Stimulated activated naive CD8-positive, alpha-beta T cell treated with anti-CD3 and anti-CD28 coated beads, Interleukin-15, Interleukin-2, amounts not matched to agents 100 U/mL and 50 U/mL, for 24 hours (primary cell): ENCODE data around the gene HNRNPL.
A peak's percentile ranks its signal among the peaks of the same experiment; 100 is the strongest.

ENCODE experiments used
- ATAC-seq: fragments of 150-1000 bp; cut with Tn5 transposase; one replicate; pipeline ENCODE4 v1.10.0; 2021
- DNase-seq: peaks from one replicate; pipeline ENCODE4 v3.0.0; 2021

Gene HNRNPL

GRCh38 chr19:38845374-38846024, 4.3 kb downstream of the HNRNPL start:
- peak; percentile 1 for DNase-seq

GRCh38 chr19:38844093-38844686, 5.6 kb downstream of the HNRNPL start:
- no peak for ATAC-seq
- no peak for DNase-seq

More at GRCh38 chr19:38845374-38846024, 4.3 kb downstream of the HNRNPL start:
- ATAC-seq = no peak

GRCh38 chr19:38843175-38843758, 6.5 kb downstream of the HNRNPL start:
- no peak for ATAC-seq
- no peak for DNase-seq

DNA sequence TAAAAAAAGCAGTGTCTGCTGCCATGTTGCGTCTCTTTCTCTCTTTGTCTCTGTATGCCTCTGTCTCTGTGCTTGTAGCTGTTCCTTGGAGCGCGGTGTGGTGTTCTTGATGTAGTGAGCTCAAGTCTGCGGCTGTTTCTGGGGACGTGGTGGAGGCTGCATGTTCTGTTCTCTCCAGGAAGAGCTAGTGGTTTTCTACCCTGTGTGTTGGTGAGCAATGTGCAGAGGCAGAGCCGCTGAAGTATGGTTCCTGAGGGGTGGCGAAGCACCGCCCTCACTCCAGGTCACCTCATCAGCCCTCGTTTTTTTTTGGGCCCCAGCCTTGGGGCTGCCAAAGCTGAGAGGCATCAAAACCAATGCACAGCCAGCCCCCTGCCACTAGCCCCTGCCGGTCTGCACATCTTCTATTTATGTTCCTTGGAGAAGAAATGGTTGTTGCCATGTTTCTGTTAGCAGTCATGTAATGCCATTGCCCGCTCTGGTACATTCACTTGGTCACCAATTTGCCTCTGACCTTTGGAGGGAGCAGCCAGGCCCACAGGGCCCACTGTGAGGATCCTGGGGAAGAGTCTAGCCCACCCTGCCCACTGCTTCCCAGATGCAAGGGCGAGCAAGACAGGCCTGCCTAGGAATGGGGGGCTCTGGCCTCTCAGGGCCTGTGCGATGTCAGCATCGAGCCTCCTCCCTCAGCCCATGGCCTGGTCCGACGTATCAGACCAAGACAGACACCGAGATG, 7.2 kb downstream of the HNRNPL start:
- DNase-seq (peak; percentile 64), ATAC-seq (peak; percentile 79)

- ATAC-seq = no peak
- no peak for DNase-seq
Observed at GRCh38 chr19:38841787-38842438, 7.9 kb downstream of the HNRNPL start.

DNA sequence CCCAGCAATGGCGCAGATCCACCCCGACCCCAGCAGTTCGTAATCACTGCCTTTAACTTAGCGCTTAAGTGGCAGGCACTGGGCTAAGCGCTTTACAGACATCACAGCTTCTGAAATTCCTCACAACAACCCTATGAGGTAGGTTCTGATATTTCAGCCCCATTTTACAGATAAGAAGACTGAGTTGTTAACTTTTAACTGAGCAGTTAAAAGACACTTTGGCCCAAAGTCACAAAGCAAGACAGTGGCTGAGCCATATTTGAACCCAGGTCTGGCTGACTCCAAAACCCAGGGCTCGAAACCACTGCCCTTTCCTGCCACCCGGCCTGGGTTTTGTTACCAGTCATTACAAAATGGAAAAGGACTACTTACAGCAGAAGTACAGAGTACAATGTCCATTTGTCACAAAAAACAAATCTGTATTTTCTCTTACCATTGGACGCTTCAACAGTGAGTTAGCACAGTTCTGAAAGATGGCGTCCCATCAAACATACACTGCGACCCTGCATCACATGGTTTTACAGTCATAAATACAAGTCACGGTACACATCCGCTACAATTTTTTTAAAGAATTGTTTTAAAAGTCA, 8.5 kb downstream of the HNRNPL start:
- no peak for ATAC-seq

DNA sequence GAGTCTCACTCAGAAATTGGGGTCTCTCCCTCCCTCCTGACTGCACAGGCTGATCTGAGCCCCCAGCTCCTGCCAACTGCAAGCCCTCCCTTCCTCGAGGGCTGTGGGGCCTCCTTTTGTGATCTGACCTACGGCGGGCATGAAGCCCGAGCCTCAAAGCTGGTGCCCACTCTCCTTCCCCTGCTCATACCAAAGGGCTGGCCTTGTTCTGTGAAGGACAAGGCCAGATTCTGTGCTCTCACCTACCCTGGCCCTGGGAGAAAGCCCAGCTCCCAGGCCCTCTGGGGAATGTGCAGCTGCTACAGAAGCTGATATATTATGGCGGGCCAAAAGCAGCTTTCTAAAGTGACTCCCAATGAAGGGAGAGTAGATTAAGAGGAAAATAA, 9.2 kb downstream of the HNRNPL start:
- DNase-seq = no peak
- ATAC-seq = no peak

More for the DNA sequence above, 8.5 kb downstream of the HNRNPL start:
- DNase-seq = no peak

DNA sequence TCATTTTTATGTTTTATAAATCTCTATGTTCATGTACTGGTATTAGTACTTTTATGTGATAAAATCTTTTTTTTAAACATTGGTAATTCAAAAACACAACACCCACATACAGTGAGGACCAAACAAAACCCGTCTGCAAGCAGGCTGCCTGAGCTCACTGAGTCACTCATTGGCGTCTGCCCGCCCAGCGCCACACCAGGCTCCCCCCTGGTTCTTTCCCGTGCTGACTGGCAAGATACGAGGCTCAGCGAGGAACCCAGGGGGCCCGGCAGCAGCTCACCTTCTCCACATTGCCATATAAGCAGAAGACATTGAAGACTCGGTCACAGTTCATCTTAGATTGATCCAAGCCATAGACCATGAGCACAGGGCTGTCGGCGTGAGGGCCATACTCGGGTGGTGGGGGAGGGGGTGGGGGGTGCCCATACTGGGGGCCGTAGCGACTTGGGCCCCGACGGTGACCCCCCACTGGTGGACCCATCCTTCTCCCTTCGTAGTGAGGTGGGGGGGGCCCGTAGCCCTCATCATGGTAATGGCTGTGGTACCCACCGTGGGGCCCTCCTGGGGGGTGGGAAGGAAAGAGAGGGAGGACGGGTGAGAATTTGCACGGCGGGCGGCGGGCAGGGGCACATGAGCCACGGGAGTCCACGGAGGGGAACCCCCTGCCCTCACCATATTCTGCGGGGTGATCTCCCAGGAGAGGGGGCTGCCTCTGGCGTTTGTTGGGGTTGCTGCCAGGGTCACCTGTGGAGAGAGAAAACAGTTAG, 9.8 kb downstream of the HNRNPL start:
- DNase-seq (no peak), ATAC-seq (no peak)

DNA sequence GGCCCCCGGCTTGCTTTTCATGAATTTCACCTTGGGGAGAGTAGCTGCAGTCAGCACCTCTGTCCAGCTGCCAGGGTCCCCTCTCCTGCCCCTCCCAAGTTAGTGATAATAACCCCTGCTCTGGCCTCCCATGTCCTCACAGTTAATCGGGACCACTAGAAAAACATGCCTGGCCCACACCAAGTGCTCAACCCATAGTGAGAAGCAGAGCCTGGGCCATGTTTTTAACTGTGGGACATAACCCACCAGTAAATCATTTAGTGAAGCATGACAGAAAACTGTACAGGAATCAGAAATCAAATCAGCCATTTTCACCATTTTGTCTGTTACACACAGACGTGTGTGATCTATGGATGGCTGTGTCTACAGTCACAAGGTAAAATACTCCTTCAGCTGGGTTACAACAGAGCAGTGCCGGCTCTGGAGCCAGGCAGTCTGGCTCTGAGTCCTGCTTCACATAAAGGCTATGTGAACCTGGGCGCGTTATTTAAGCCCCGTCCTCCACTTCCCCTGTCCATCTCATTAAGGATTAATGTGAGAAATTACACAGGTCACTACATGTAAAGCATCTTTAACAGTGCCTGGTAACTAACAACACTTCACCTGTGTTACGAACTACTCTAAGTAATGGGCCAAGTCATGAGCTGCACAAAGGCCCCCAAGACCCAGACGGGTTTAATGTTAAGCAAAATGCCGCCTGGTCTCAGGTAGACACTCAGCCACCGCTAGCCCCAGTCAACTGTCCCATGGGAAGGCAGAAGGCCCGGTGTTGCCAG, 10.6 kb downstream of the HNRNPL start:
- ATAC-seq = no peak

GRCh38 chr19:38838208-38838985, 11.4 kb downstream of the HNRNPL start:
- DNase-seq (peak; percentile 63), ATAC-seq (peak; percentile 79)

More for the DNA sequence above, 10.6 kb downstream of the HNRNPL start:
- no peak for DNase-seq

DNA sequence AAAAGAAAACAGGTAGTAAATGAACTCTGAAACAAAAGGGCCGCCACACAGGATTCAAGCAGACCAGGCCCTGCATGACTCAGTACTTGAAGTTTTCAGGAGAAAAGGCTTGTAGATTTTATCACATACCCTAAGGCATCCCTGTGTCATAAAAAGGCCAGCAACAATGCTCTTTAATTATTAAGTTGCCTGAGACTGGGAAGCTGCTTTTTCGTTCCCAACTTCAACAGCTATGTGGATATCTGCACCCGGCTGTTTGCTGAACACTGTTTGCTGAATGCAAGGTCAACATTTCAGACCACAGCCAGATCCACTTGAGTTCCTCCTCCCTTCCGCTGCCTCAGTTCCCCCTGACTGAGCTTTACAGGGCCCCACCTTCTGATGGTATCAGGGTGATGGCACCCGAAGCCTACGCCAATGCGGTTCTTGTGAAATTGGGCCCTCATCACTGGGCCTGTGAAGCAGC, 12.1 kb downstream of the HNRNPL start:
- ATAC-seq (no peak), DNase-seq (no peak)

DNA sequence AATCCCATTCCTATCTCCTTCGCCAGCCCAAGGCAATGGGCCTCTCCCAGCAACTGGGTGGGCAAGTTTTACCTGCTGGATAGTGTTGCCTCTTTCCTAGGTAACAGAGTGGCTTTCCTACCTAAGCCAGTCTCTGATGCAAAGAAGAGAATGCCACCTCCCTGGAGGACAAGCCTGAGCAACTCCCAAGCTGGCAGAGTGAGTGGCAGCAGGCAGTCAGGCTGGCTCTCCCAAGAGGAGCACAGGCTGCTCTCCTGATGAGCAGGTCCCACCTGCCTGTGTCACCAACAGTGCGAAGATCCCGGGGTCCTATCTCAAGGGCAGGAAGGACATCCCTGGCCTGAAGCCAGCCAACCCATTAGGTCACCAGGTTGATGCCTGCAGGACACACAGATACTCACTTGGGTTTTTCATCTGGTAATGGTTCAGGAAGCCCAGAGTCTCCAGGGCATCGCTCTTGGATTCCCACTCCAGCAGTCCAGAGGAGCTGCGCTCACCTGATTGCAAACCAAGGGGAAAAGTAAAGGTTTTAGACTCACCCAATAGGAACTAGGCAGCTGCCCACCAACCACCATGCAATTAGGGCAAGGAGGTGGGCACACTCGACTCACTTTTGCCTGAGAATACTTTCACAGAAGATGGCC, 12.7 kb downstream of the HNRNPL start:
- DNase-seq = no peak
- no peak for ATAC-seq

DNA sequence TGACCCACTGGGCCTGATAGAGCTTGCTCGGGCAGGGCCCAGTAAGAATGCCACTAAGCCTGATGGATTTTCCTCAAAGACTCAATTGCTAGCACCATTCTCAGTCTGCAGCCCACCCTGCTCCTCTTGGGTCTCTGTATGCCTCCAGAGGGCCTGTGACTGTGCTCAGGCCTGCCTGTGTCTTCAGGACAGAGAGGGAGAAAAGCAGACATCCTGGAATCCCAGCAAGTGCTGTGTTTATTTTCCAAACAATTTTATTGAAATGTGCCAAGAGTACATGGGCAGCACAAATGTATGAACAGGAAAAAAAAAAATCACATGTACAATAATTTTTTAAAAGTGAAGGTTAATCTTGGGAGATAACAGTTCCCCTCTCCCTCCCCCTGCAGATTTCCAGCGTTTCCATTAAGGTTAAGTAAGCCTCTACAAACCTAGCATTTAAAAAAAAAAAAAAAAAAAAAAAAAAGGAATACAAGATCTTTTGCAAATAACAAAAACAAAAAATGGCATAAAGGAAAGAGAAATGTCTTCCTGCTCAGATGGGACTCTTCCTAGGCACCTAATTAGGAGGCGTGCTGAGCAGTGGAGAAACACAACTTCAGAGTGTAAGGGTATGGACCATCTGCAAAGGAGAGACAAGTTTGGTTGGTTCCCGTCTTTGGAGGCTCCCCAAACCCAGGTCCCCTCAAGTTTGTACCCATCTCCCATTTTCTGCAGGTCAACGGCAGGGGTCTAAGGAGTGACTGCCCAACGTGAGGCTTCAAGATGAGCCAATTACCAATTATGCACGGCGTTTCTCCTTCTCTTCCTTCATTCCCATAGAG, 13.4 kb downstream of the HNRNPL start:
- no peak for ATAC-seq
- DNase-seq = no peak

- ATAC-seq (no peak), DNase-seq (no peak)
Observed at GRCh38 chr19:38834590-38834989, 15.2 kb downstream of the HNRNPL start.

DNA sequence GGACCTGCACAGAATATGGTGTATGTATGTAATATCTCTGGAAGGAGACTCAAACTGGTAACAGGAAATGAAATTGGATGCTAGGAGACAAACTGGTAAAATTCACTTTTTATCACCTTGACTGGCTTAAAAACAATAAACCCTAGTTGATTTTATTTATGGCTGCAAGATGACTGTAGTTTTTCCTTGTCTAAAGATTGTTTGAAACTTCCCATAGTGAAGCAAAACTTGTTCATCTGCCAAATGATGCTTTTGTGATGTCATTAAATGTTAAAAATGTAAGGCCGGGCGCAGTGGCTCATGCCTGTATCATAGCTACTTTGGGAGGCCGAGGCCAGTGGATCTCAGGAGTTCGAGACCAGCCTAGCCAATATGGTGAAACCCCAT, 15.7 kb downstream of the HNRNPL start:
- DNase-seq = no peak
- no peak for ATAC-seq

GRCh38 chr19:38833092-38833425, 16.7 kb downstream of the HNRNPL start:
- DNase-seq = no peak
- ATAC-seq = no peak

GRCh38 chr19:38831142-38831605, 18.6 kb downstream of the HNRNPL start:
- peak; percentile 55 for ATAC-seq
- DNase-seq = peak; percentile 55

GRCh38 chr19:38830039-38830733, 19.6 kb downstream of the HNRNPL start:
- ATAC-seq (no peak), DNase-seq (no peak)
